ENCODE results near the gene AGMAT. TPM values are rescaled to one million over a fixed set of nuclear protein-coding genes. Genes with fewer than 3 reads are reported as not detected.

The AGMAT gene
- total RNA-seq, 1 donor from 2014 or later = not detected

GRCh38 chr1:15595809-15596617, 11.2 kb upstream of the AGMAT start:
- TF ChIP-seq CTCF (IDR thresholded peaks at IDR 0.05; ENCODE audit: borderline replicate concordance) = no peak

DNA sequence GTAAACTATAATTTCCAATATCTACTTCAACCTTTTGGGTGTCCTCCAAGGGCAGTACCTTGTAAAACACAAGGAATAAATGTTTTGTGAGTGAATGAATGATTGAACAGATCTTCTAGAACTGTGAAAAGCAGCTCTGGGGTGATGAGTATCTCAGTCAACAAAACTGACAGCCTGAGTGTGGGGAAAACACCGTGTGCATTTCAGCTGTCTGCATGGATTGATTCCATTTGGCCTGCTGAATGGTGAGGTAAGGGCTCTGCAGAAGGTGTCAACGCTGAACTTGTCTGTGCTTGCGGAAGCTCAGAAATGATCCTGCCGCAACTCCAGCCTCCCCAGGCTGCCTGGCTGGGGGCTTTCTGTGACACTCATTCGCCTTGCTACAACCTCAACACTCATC, 7.4 kb upstream of the AGMAT start:
- Histone ChIP-seq H3K9me3 (replicated peaks) (no peaks in the 10 kb centered on the region), H3K4me1 (peaks cover 8% of the 10 kb centered on the region), H3K4me3 (no peak overlapping the region), H3K27ac (replicated peaks) (no peak overlapping the region), H3K36me3 (no peaks in the 10 kb centered on the region), H3K27me3 (ENCODE audit: low read depth) (peaks cover 6% of the 10 kb centered on the region)
- intact Hi-C loops (cut with micrococcal nuclease) = no loop called here
- TF ChIP-seq CTCF (IDR thresholded peaks at IDR 0.05; ENCODE audit: borderline replicate concordance) = no peak
- DNase-seq = no peak

More at GRCh38 chr1:15595809-15596617, 11.2 kb upstream of the AGMAT start:
- Histone ChIP-seq H3K9me3 (replicated peaks) (no peaks in the 10 kb centered on the region), H3K27ac (replicated peaks) (no peak overlapping the region), H3K4me1 (peaks cover 21% of the 10 kb centered on the region), H3K4me3 (no peak overlapping the region), H3K36me3 (no peaks in the 10 kb centered on the region), H3K27me3 (ENCODE audit: low read depth) (peaks cover 5% of the 10 kb centered on the region)
- no peak for DNase-seq
- intact Hi-C loops (cut with micrococcal nuclease) = no loop called here

GRCh38 chr1:15583016-15583706, 1.7 kb downstream of the AGMAT start:
- H3K4me3 ChIP-seq = no peak overlapping the region
- H3K27me3 ChIP-seq (ENCODE audit: low read depth) = peaks cover 27% of the 10 kb centered on the region
- H3K36me3 ChIP-seq = no peaks in the 10 kb centered on the region
- no peak for TF ChIP-seq CTCF (IDR thresholded peaks at IDR 0.05; ENCODE audit: borderline replicate concordance)
- no peaks in the 10 kb centered on the region for H3K9me3 ChIP-seq (replicated peaks)
- intact Hi-C loops (cut with micrococcal nuclease) = no loop called here
- DNase-seq = no peak
- H3K4me1 ChIP-seq = peaks cover 22% of the 10 kb centered on the region
- H3K27ac ChIP-seq (replicated peaks) = no peak overlapping the region

DNA sequence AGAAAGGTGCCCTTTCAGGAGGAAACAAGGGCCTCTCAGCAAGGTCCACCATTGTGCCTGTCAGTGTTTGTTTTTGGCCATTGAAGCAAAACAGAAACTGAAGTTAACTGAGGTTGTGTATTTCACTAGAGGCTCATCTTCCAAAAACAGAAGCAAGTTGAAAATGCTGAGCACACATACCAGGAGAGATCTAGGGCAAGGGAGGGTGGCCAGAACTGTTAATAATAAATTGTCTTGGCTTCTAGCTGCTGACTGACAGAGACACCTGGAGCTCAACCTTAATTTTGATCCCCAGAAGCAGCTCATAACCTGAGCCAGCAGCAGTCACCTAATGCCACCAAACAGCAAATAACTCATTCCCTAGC, 5.2 kb downstream of the AGMAT start:
- H3K4me3 ChIP-seq = no peak overlapping the region
- intact Hi-C loops (cut with micrococcal nuclease) = no loop called here
- no peaks in the 10 kb centered on the region for H3K9me3 ChIP-seq (replicated peaks)
- DNase-seq = no peak
- no peak for TF ChIP-seq CTCF (IDR thresholded peaks at IDR 0.05; ENCODE audit: borderline replicate concordance)
- no peak overlapping the region for H3K27ac ChIP-seq (replicated peaks)
- H3K27me3 ChIP-seq (ENCODE audit: low read depth) = peaks cover 17% of the 10 kb centered on the region
- H3K36me3 ChIP-seq = no peaks in the 10 kb centered on the region
- peaks cover 18% of the 10 kb centered on the region for H3K4me1 ChIP-seq

- Histone ChIP-seq H3K4me3 (no peak overlapping the region), H3K36me3 (no peaks in the 10 kb centered on the region), H3K27ac (replicated peaks) (no peak overlapping the region), H3K4me1 (peaks cover 12% of the 10 kb centered on the region), H3K27me3 (ENCODE audit: low read depth) (peaks cover 12% of the 10 kb centered on the region), H3K9me3 (replicated peaks) (no peaks in the 10 kb centered on the region)
- intact Hi-C loops (cut with micrococcal nuclease) = no loop called here
- no peak for TF ChIP-seq CTCF (IDR thresholded peaks at IDR 0.05; ENCODE audit: borderline replicate concordance)
- no peak for DNase-seq
These were observed 5.7 kb downstream of the AGMAT start for GRCh38 chr1:15578921-15579682.

Data from left ventricle myocardium inferior (tissue), 1 donor.